Measurements from ENCODE around the gene GNPTAB.
"Not testable (repeated sequence)": the region's sequence is repeated elsewhere in the genome, so short reads cannot be mapped to it uniquely, and the experiment has no call there.

The GNPTAB gene

DNA sequence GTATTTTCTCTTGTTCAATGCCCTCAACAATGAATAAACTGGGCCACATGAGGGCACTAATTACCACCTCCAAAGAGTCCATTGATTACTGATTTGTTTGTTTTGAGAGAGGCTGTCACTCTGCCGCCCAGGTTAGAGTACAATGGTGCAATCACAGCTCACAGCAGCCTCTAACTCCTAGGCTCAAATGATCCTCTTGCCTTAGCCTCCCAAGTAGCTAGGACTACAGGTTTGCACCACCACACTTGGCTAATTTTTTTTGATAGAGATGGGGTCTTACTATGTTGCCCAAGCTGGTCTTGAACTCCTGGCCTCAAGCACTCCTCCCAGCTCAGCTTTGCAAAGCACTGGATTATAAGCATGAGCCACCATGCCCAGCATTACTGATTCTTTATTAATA lies 63.2 kb downstream of the GNPTAB start:
- DNase-seq, result no peak

DNA sequence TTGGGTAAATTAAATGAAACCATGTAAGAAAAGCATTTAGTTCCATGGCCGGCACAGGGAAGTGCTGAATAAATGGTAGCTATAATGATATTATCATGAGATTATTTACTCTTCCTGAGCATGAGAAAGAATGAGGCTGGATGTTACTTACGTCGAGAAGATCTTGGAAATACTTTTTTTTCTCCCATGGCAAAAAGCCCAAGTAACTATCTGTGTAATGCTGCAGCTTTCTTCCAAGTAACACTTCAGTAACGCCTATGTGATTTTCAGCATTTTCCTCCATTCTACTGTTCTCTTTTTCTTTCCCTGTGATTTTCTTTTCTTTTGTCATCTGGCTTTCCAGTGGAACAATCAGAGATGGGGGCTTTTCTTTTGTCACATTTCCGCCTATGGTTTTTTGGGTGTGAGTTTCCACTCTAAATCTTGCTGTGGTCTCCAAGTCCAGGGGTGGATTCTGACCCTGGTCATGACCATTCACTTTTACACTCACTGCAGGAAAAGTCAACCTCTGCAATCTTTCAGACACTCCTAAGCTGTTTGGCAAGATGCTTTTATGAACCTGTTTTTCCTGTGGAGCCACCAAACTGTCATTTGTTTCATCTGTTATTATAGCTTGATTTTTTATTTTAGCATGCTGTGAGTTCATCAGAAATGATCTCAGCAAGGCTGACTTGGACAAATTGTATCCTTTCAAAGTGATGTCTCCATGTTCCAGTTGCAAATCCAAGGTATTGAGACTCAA lies 66.5 kb downstream of the GNPTAB start:
- no peak for DNase-seq

DNA sequence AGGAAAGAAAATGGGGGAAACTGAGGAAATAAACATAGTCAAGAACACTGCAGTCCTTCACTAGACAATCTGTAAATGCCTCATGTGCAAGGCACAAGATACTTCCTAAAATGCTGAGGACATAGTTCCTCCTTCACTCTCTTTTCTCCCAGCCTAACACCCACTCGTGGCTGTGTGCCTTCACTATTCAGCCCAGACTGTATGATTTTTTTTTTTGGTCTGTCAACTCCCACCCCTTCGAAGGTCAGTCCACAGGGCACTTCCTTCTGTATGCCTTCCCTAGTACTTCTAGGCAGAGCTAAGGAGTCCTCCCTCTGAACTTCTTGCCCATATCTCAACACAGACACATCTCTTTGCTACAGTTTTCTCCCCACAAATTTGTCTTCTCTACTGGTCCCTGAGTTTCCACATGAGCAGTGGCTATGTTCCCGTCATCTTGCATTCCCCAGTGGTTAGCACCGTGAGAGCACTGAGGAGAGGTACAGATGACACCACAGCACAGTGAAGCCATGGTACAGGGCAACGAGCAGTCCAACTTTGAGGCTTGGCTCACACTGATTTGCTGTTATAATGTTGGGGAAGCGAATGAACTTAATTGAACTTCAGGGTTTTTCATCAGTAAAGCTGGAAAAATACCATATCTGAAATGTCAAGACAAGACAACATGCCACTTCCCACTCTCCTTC lies 67.4 kb downstream of the GNPTAB start:
- DNase-seq, result peak; percentile 26

DNA sequence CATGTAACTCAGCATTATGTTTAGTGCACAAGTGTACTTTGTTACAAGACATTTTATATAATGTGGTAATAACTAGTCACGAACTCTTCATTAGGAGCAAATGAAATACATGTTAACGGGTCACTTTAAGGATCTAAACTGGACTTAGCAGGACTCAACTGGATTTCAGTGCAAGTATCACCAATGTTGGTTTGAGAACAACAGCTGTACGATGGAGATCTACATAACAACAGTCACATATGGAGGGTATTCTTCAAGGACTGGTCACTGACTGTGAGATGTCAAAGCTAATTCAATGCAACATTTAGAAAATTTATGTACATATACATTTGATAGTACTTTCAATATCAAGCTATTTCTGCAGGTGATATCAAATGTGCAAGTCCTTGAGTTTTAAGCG lies 69.0 kb downstream of the GNPTAB start:
- DNase-seq, result no peak

DNA sequence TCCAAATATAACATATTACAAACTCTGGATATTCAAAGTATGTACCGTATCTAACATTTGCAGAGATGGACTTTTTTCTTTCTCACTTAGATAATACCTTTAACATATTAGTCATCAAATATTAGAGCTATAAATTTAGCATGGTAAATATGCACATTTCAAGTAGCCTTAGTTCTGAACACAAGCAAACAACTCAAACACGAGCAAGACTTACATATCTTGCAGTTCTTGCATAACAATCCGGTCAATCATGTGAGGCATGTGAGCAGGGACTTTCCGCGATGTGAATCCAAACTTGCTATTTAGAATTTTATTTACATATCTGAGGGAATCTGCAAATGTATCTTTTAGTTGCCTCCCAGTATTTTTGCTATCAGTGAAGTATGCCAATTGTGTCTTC lies 69.4 kb downstream of the GNPTAB start:
- no peak for DNase-seq

DNA sequence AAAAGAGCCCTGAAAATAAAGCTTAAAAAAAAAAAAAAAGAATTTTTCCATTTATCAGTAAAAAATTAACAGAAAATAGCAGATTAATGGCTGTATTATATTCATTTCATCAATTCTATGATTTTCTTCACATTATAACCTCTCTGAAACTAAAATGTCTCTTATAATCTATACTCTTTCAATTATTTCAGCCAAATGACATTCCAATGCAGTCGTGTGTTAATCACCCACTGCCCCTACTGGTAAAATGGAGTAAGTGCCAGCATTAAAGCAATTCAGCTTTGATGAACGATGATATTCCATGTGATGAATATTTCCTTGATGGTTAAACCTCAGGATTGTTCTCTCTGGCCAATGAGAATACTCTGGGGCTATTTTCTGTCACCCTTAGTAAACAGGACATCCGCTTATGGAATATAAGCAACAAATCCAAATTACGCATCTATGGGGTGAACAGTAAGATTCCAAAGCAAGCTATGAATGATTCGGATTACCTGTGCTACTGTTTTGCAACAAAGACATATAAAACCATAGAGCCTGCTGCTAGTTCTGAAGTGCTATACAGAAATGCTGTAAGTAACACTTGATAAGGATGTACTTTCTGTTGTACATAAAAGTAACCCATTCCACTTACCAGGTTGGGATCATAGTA lies 71.2 kb downstream of the GNPTAB start:
- DNase-seq, result peak; percentile 76

GRCh38 chr12:101750152-101750551 lies 80.6 kb downstream of the GNPTAB start:
- DNase-seq, result no peak

DNA sequence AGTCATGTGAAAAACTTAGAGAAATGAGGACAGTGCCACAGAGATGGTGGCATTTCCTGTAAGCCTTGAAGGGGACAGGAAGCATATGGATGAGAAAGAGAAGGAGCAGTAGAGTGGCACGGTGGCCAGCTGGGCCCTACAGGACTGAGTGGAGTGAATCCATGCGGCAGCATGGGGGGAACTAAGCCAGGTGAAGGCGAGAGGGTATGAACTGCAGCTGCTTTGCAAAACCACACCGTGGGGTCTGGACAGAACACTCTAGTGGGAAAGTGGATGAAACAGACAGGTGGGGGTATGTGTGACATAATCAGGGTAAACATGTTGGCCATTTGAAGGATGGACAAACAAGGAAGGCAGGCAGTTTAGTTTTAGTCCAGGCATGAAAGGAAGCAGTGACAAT lies 81.1 kb downstream of the GNPTAB start:
- no peak for DNase-seq

- DNase-seq, result no peak
Observed at GRCh38 chr12:101748907-101749306, 81.9 kb downstream of the GNPTAB start.

DNA sequence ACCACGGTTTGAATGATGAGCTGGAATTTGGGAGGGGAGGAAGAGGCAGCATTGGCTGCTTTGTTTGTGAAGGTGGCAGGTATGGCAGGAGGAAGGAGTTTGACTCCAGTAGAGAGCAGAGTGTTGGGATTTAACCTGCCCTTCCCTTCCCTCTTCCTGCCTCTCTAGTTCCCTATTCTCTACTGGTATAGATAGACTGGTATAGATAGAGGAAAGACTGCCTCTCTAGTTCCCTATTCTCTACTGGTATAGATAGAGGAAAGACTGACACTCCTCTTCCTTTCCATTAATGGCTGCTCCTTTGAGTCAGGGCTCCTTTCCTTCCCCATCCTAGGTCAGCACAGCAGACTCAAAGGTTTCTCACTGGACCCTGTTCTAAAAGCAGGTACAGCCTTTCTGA lies 83.1 kb downstream of the GNPTAB start:
- DNase-seq, result peak; percentile 52

- no peak for DNase-seq
Observed at GRCh38 chr12:101746661-101747060, 84.1 kb downstream of the GNPTAB start.

GRCh38 chr12:101746196-101746595 lies 84.6 kb downstream of the GNPTAB start:
- no peak for DNase-seq

- no peak for DNase-seq
Observed at GRCh38 chr12:101745481-101745880, 85.3 kb downstream of the GNPTAB start.

DNA sequence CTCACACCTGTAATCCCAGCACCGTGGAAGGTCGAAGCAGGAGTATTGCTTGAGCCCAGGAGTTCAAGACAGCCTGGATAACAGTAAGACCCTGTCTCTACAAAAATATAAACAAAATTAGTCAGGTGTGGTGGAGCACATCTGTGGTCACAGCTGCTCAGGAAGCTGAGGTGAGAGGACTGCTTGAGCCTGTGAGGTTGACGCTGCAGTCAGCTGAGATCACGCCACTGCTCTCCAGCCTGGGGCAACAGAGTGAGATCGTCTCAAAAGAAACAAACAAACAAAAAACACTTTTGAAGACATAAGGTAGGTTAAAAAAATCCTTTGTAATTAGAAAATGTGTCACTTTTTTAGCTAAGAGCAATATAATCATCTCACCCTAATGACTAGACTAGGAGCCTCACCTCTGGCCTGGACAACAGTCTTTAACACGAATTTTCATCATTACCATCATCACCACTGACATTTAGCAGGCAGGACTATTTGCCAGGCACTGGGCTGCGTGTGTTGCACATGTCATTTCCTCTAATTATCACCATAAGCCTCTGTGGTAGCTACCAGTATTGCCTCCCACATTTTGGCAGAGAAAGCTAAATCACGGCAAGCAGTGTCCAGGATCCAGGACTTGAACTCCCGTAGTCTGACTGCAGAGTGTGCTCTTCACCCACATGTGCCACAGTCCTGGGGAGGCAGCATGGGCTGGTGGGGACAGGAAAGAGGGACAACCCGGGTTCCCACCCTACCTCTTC lies 86.9 kb downstream of the GNPTAB start:
- peak; percentile 13 for DNase-seq

- no peak for DNase-seq
Observed at GRCh38 chr12:101743242-101743641, 87.5 kb downstream of the GNPTAB start.

GRCh38 chr12:101740980-101741379 lies 89.8 kb downstream of the GNPTAB start:
- DNase-seq, result no peak

DNA sequence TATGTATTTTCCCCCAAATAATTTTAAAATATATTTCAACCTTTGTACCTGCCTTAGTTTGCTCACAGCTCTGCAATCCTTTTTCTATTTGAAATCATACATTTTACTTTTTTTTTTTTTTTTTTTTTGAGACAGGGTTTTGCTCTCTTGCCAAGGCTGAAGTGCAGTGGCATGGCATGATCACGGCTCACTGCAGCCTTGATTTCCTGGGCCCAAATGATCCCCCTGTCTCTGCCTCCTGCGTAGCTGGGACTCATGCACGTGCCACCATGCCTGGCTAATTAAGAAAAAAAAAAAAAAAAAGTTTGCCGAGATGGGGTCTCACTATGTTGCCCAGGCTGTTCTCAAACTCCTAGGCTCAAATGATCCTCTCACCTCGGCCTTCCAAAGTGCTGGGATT lies 90.2 kb downstream of the GNPTAB start:
- DNase-seq, result no peak

DNA sequence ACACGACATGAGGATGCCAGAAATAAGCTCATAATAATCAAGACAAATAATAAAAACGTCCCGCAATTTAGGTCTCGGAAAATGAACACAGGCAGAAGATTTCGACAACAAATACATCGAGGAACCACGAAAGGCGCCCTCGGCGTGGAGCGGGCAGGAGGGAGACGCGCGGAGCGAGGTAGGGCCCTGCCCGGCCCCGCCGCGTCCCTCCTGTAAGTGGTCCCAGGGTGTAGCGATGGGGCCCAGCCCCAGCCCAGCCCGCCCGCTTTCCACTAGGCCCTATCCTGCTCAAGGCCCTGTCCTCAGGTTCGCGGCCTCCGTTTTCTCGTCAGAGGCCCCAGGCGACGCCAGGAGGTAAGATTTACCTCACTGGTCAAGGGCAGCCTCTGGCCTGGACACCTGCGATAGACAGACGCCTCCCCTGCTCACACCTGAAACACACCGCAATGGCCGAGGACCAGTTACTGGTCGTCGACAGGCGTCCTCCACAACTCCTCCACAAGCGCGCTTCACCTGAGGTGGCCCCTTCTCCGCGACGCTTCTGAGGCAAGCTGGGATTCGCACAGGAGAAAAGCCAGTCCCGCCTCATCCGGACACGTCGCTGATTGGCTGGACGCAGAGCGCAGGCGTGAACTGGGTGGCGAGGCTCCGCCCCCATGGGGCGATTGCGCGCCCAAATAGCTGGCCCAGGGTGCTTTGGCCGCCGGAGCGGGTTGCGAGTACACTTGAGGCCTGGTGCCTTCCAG lies 91.7 kb downstream of the GNPTAB start, which contains the start of gene SYCP3:
Gene SYCP3 (minus strand): TSS at position 543 of the 746 bp plus-strand sequence. CDS start 1,527 bp downstream, outside the sequence.
- DNase-seq, result no peak

DNA sequence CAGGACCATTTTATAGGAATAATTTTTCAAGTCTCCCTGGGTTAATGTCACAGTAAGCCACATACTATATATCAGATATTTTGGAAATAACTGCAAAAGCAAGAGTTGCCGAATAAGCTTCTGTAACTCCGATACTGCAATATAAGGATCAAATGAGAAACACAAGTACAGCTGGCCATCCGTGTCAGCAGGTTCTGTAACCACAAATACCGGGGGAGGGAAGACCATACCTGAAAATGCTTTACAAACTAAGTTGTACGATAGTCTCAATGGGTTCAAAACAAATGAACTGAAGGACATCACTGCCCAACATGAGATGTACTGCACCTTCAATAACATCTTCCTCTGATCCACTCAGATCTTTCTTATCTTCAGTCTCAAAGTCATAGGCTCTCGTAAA lies 93.3 kb downstream of the GNPTAB start:
- DNase-seq, result no peak

- DNase-seq, result not testable (repeated sequence)
Observed at GRCh38 chr12:101734482-101734881, 96.3 kb downstream of the GNPTAB start.

DNA sequence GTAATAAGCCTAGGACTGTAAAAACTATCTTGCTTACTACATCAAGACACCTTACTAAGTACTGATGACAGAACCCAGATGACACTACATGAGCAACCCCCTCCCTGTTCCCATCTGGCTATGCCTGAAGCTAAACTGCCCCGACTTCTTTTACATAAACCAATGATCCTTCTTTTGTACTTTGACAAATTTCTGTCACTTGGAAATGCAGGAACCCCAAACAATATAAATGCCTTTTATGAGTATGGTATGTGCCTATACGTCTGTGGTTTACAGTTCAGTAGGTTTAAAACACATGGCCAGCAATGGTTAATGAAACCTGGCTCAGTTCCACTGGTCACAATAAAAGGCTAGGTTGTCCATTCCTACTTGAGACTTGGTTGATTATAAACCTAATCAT lies 97.6 kb downstream of the GNPTAB start:
- DNase-seq, result no peak

GRCh38 chr12:101732318-101732717 lies 98.4 kb downstream of the GNPTAB start:
- DNase-seq, result no peak

DNA sequence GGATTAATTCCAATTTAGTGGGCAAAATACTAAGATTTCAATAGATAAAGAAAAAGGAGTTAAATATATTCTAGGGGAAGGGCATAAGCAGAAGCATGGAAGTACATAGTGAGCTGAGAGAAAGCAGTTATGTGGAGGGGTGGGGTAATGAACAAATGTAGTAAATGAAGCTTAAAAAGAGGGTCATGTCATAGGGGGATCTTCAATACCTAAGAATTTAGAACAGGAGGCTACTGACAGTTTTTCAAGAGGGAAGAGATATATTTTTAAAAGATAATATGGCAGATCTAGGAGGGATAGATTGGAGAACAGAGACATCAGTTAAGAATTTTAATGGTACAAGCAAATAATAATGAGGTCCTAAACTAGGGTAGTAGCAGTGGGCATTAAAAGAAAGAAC lies 100.9 kb downstream of the GNPTAB start:
- no peak for DNase-seq
